Measurements from ENCODE around the gene SLC30A4. TPM values are rescaled to one million over a fixed set of nuclear protein-coding genes. Genes with fewer than 3 reads are reported as not detected.

SLC30A4 gene
- total RNA-seq, 6 experiments from 2014 or later, result 7.0 to 10.2 (median 8.5) TPM

- H3K4me3 Mint-ChIP-seq, result no peak overlapping the region
- H3K9me3 Mint-ChIP-seq, result no peaks in the 10 kb centered on the region; the same call in none of the 2 replicates
- H3K36me3 Mint-ChIP-seq (ENCODE audit: low read depth), result peaks cover 9% of the 10 kb centered on the region
Measured at GRCh38 chr15:45449916-45450867, 72.4 kb downstream of the SLC30A4 start.

GRCh38 chr15:45449395-45449794, 73.2 kb downstream of the SLC30A4 start:
- DNase-seq, result no peak
- H3K4me3 Mint-ChIP-seq, result no peak overlapping the region
- no peak for TF ChIP-seq CTCF (IDR thresholded peaks at IDR 0.05)
- H3K27ac Mint-ChIP-seq, result no peak overlapping the region
- peaks cover 9% of the 10 kb centered on the region for H3K36me3 Mint-ChIP-seq (ENCODE audit: low read depth)
- H3K9me3 Mint-ChIP-seq, result no peaks in the 10 kb centered on the region; the same call in none of the 2 replicates
- H3K27me3 Mint-ChIP-seq (ENCODE audit: insufficient read depth), result peaks cover 2% of the 10 kb centered on the region; the same call in 1 of the 2 replicates
- peaks cover 42% of the 10 kb centered on the region for H3K4me1 Mint-ChIP-seq (ENCODE audit: low read depth)

More at GRCh38 chr15:45449916-45450867, 72.4 kb downstream of the SLC30A4 start:
- H3K27me3 Mint-ChIP-seq (ENCODE audit: insufficient read depth), result peaks cover 6% of the 10 kb centered on the region; the same call in 1 of the 2 replicates
- DNase-seq, result no peak
- H3K27ac Mint-ChIP-seq, result no peak overlapping the region
- peaks cover 43% of the 10 kb centered on the region for H3K4me1 Mint-ChIP-seq (ENCODE audit: low read depth)
- TF ChIP-seq CTCF (IDR thresholded peaks at IDR 0.05), result no peak

GRCh38 chr15:45448066-45448915, 74.3 kb downstream of the SLC30A4 start:
- Mint-ChIP-seq H3K36me3 (ENCODE audit: low read depth) (peaks cover 9% of the 10 kb centered on the region), H3K9me3 (no peaks in the 10 kb centered on the region; the same call in none of the 2 replicates), H3K27ac (no peak overlapping the region), H3K4me3 (no peak overlapping the region), H3K27me3 (ENCODE audit: insufficient read depth) (peaks cover 1% of the 10 kb centered on the region; the same call in 1 of the 2 replicates), H3K4me1 (ENCODE audit: low read depth) (peaks cover 32% of the 10 kb centered on the region)
- TF ChIP-seq CTCF (IDR thresholded peaks at IDR 0.05), result no peak
- no peak for DNase-seq

GRCh38 chr15:45443645-45444044, 78.9 kb downstream of the SLC30A4 start:
- no peak for DNase-seq
- TF ChIP-seq CTCF (IDR thresholded peaks at IDR 0.05), result no peak
- peaks cover 42% of the 10 kb centered on the region for H3K4me1 Mint-ChIP-seq (ENCODE audit: low read depth)
- H3K27me3 Mint-ChIP-seq (ENCODE audit: insufficient read depth), result no peaks in the 10 kb centered on the region
- H3K4me3 Mint-ChIP-seq, result no peak overlapping the region
- H3K36me3 Mint-ChIP-seq (ENCODE audit: low read depth), result no peaks in the 10 kb centered on the region
- H3K9me3 Mint-ChIP-seq, result no peaks in the 10 kb centered on the region
- H3K27ac Mint-ChIP-seq, result no peak overlapping the region

- TF ChIP-seq CTCF (IDR thresholded peaks at IDR 0.05), result no peak
- Mint-ChIP-seq H3K4me1 (ENCODE audit: low read depth) (peaks cover 34% of the 10 kb centered on the region), H3K36me3 (ENCODE audit: low read depth) (no peaks in the 10 kb centered on the region), H3K4me3 (no peak overlapping the region), H3K9me3 (no peaks in the 10 kb centered on the region), H3K27ac (peak overlapping the region; percentile 77), H3K27me3 (ENCODE audit: insufficient read depth) (no peaks in the 10 kb centered on the region)
- peak; percentile 55 for DNase-seq
Measured at GRCh38 chr15:45442507-45443135, 79.9 kb downstream of the SLC30A4 start.
